ENCODE data around the gene SCYL2.

- TF ChIP-seq POLR2A (IDR thresholded peaks at IDR 0.05) (no peak), CTCF (IDR thresholded peaks at IDR 0.05) (no peak)
Observed at GRCh38 chr12:100254876-100255275, 12.1 kb upstream of the SCYL2 start.

All from esophagus squamous epithelium (tissue), 4 donors.